CD4-positive, alpha-beta T cell treated with Interleukin-21 for 1 hour (primary cell): ENCODE results near the gene KRTAP5-6.
A peak's percentile ranks its signal among the peaks of the same experiment; 100 is the strongest.

Source experiments
- DNase-seq: peaks from one replicate; pipeline ENCODE4 v3.0.0-alpha.2; 2020

Gene KRTAP5-6

GRCh38 chr11:1703146-1703545 is 6.2 kb downstream of the KRTAP5-6 start:
- DNase-seq: no peak

GRCh38 chr11:1705126-1706052 is 8.4 kb downstream of the KRTAP5-6 start:
- DNase-seq: no peak

GRCh38 chr11:1706634-1707400 is 9.8 kb downstream of the KRTAP5-6 start:
- DNase-seq: peak; percentile 29

GRCh38 chr11:1707751-1708150 is 10.8 kb downstream of the KRTAP5-6 start:
- no peak for DNase-seq

GRCh38 chr11:1708716-1709115 is 11.7 kb downstream of the KRTAP5-6 start:
- DNase-seq: no peak

GRCh38 chr11:1714908-1715885 is 18.2 kb downstream of the KRTAP5-6 start:
- DNase-seq: no peak

- no peak for DNase-seq
Measured at GRCh38 chr11:1717745-1718144, 20.8 kb downstream of the KRTAP5-6 start.

- no peak for DNase-seq
Measured at GRCh38 chr11:1718326-1718725, 21.3 kb downstream of the KRTAP5-6 start.

GRCh38 chr11:1719781-1720180 is 22.8 kb downstream of the KRTAP5-6 start:
- no peak for DNase-seq

- DNase-seq: no peak
Measured at GRCh38 chr11:1727096-1727690, 30.2 kb downstream of the KRTAP5-6 start.

- no peak for DNase-seq
Measured at GRCh38 chr11:1727861-1728260, 30.9 kb downstream of the KRTAP5-6 start.

GRCh38 chr11:1728301-1728700 is 31.3 kb downstream of the KRTAP5-6 start:
- no peak for DNase-seq

- DNase-seq: no peak
Measured at GRCh38 chr11:1728931-1729691, 32.1 kb downstream of the KRTAP5-6 start.

GRCh38 chr11:1729692-1730011 is 32.7 kb downstream of the KRTAP5-6 start:
- DNase-seq: no peak

GRCh38 chr11:1730059-1730629 is 33.1 kb downstream of the KRTAP5-6 start:
- no peak for DNase-seq

GRCh38 chr11:1731451-1732059 is 34.6 kb downstream of the KRTAP5-6 start:
- no peak for DNase-seq

- no peak for DNase-seq
Measured at GRCh38 chr11:1732418-1733008, 35.5 kb downstream of the KRTAP5-6 start.

- DNase-seq: no peak
Measured at GRCh38 chr11:1733009-1733715, 36.2 kb downstream of the KRTAP5-6 start.

- DNase-seq: no peak
Measured at GRCh38 chr11:1733716-1734640, 37.0 kb downstream of the KRTAP5-6 start.
